A204.1 (cell line): Measurements from ENCODE around the gene GSK3A.

Experiments
- FAIRE-seq: peaks from 2 replicates; lab custom pipeline; 2012; peaks lifted over from hg19 to GRCh38; lab: Jason Lieb, UNC

Gene GSK3A

DNA sequence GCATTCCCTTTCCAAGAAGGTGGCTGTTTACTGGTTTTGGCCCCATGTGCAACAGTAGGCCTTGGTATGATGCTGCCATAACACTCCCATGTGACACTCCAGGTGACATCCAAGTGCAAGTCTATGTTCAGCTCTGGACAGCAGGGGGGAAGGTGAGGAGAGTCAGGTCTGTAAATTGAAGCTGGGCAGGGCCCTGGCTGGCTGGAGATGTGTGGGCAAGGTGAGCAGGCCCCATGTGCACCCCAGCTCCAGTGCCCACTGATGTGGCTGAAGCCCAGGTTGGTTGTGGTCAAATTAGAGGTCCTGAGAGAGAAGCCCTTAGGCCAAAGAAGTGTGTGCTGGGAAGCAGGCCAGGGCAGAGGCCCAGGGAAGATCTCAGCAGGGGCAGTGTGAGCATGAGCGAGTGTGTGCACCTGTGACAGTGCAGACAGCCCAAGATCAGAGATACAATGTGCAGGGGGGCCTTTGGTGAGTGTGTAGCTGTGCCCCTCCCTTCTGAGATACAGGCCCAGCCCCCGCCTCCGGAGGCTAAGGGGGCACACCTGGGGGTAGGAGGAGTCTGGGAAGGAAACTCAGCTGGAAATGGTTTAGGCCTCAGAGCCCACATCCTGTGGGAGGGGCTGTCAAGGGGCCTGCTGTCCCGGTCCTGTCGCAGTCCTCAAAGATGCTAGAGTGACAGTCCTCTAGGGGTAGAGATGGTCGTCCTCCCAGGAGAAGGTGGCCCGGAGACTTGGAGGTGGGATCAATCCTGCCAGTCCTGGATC lies 43.5 kb downstream of the GSK3A start:
- FAIRE-seq, result no peak

- no peak for FAIRE-seq
These were observed 45.0 kb downstream of the GSK3A start for GRCh38 chr19:42197375-42197817.

- FAIRE-seq, result no peak
These were observed 46.1 kb downstream of the GSK3A start for GRCh38 chr19:42196011-42197001.

- no peak for FAIRE-seq
These were observed 48.7 kb downstream of the GSK3A start for GRCh38 chr19:42193706-42194105.

GRCh38 chr19:42193294-42193693 lies 49.1 kb downstream of the GSK3A start:
- FAIRE-seq, result no peak

GRCh38 chr19:42191855-42192254 lies 50.5 kb downstream of the GSK3A start:
- FAIRE-seq, result no peak

GRCh38 chr19:42191330-42191729 lies 51.1 kb downstream of the GSK3A start:
- no peak for FAIRE-seq

DNA sequence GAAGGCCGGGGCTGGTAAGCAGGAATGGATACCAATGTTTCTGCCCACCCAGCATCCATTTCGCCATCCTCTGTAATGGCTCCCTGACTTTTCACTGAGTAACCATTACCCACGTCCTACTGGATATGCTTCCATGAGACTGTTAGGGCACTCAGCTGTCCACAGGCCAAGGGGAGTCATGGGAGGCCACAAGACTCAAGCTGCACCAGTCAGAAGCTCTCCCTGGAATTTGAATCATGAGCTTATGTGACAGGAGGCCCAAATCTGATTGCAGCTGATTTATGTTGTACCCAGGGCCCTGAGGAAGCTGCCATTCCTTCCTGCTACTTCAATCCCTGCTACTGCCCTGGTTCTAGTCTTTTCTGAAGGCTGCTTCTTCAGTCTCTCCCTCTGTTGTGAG lies 53.3 kb downstream of the GSK3A start:
- no peak for FAIRE-seq

DNA sequence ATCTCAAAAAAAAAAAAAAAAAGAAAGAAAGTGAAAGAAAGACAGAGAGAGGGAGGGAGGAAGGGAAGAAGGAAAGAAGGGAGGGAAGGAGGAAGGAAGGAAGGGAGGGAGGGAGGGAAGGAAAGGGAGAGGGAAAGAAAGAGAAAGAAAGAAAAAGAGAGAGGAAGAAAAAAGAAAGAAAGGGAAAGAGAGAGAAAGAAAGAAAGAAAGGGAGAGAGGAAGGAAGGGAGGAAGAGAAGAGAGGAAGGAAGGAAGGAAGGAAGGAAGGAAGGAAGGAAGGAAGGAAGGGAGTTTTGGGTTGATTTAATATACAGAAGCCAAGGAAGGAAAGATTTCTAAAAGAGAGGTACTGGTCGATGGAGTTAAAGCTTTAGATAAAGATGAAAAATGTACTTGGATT lies 53.7 kb downstream of the GSK3A start:
- FAIRE-seq, result no peak

- no peak for FAIRE-seq
These were observed 57.1 kb downstream of the GSK3A start for GRCh38 chr19:42185277-42185676.

- no peak for FAIRE-seq
These were observed 58.0 kb downstream of the GSK3A start for GRCh38 chr19:42184401-42184861.
